ENCODE results near the gene KCTD17.

The KCTD17 gene

GRCh38 chr22:37080438-37080837 lies 28.9 kb downstream of the KCTD17 start:
- peaks cover 20% of the 10 kb centered on the region for H3K4me1 ChIP-seq (ENCODE audit: insufficient read depth, low read length, poor library complexity, severe bottlenecking)
- no peaks in the 10 kb centered on the region for H3F3A ChIP-seq (ENCODE audit: low read depth)
- no peaks in the 10 kb centered on the region for H3K27me3 ChIP-seq (ENCODE audit: insufficient read depth, low read length, poor library complexity, severe bottlenecking)
- H3K36me3 ChIP-seq (ENCODE audit: insufficient read depth, low read length), result no peaks in the 10 kb centered on the region
- no peaks in the 10 kb centered on the region for H4K20me1 ChIP-seq (ENCODE audit: insufficient read depth, low read length, poor library complexity, severe bottlenecking)
- no peak overlapping the region for H2AFZ ChIP-seq (ENCODE audit: low read length)
- no peak overlapping the region for H3K4me2 ChIP-seq (ENCODE audit: low read depth, low read length, poor library complexity, severe bottlenecking)
- no peaks in the 10 kb centered on the region for H3K9me3 ChIP-seq (ENCODE audit: insufficient read depth, low read depth, low read length)
- H3K9ac ChIP-seq (ENCODE audit: low read depth, low read length, poor library complexity, severe bottlenecking), result no peak overlapping the region
- H3K4me3 ChIP-seq (ENCODE audit: low read length, poor library complexity, severe bottlenecking), result no peak overlapping the region
- no peak for TF ChIP-seq EZH2phosphoT487 (IDR thresholded peaks at IDR 0.05; ENCODE audit: borderline replicate concordance)
- no peak for TF ChIP-seq CTCF (conservative IDR thresholded peaks at IDR 0.05; ENCODE audit: low read length)
- no peaks in the 10 kb centered on the region for H3K9me2 ChIP-seq (replicated peaks; ENCODE audit: low read depth, low read length)
- no peaks in the 10 kb centered on the region for H3K79me2 ChIP-seq (ENCODE audit: insufficient read depth, low read length)

GRCh38 chr22:37080838-37081237 lies 29.3 kb downstream of the KCTD17 start:
- H3K9me3 ChIP-seq (ENCODE audit: insufficient read depth, low read depth, low read length), result no peaks in the 10 kb centered on the region
- no peak overlapping the region for H3K4me2 ChIP-seq (ENCODE audit: low read depth, low read length, poor library complexity, severe bottlenecking)
- no peaks in the 10 kb centered on the region for H3K27me3 ChIP-seq (ENCODE audit: insufficient read depth, low read length, poor library complexity, severe bottlenecking)
- TF ChIP-seq EZH2phosphoT487 (IDR thresholded peaks at IDR 0.05; ENCODE audit: borderline replicate concordance) (no peak), CTCF (conservative IDR thresholded peaks at IDR 0.05; ENCODE audit: low read length) (no peak)
- H3K4me3 ChIP-seq (ENCODE audit: low read length, poor library complexity, severe bottlenecking), result no peak overlapping the region
- no peaks in the 10 kb centered on the region for H4K20me1 ChIP-seq (ENCODE audit: insufficient read depth, low read length, poor library complexity, severe bottlenecking)
- H3K36me3 ChIP-seq (ENCODE audit: insufficient read depth, low read length), result no peaks in the 10 kb centered on the region
- no peaks in the 10 kb centered on the region for H3F3A ChIP-seq (ENCODE audit: low read depth)
- no peak overlapping the region for H3K9ac ChIP-seq (ENCODE audit: low read depth, low read length, poor library complexity, severe bottlenecking)
- H2AFZ ChIP-seq (ENCODE audit: low read length), result no peak overlapping the region
- no peaks in the 10 kb centered on the region for H3K9me2 ChIP-seq (replicated peaks; ENCODE audit: low read depth, low read length)
- no peaks in the 10 kb centered on the region for H3K79me2 ChIP-seq (ENCODE audit: insufficient read depth, low read length)
- peaks cover 20% of the 10 kb centered on the region for H3K4me1 ChIP-seq (ENCODE audit: insufficient read depth, low read length, poor library complexity, severe bottlenecking)

GRCh38 chr22:37082251-37082873 lies 30.8 kb downstream of the KCTD17 start:
- Histone ChIP-seq H3K27me3 (ENCODE audit: insufficient read depth, low read length, poor library complexity, severe bottlenecking) (no peaks in the 10 kb centered on the region), H3K9me3 (ENCODE audit: insufficient read depth, low read depth, low read length) (no peaks in the 10 kb centered on the region), H3K4me1 (ENCODE audit: insufficient read depth, low read length, poor library complexity, severe bottlenecking) (peaks cover 20% of the 10 kb centered on the region), H3K36me3 (ENCODE audit: insufficient read depth, low read length) (no peaks in the 10 kb centered on the region), H3K4me2 (ENCODE audit: low read depth, low read length, poor library complexity, severe bottlenecking) (no peak overlapping the region), H4K20me1 (ENCODE audit: insufficient read depth, low read length, poor library complexity, severe bottlenecking) (no peaks in the 10 kb centered on the region), H3K9ac (ENCODE audit: low read depth, low read length, poor library complexity, severe bottlenecking) (no peak overlapping the region), H3K4me3 (ENCODE audit: low read length, poor library complexity, severe bottlenecking) (no peak overlapping the region), H2AFZ (ENCODE audit: low read length) (no peak overlapping the region), H3K79me2 (ENCODE audit: insufficient read depth, low read length) (no peaks in the 10 kb centered on the region), H3K9me2 (replicated peaks; ENCODE audit: low read depth, low read length) (no peaks in the 10 kb centered on the region), H3F3A (ENCODE audit: low read depth) (no peaks in the 10 kb centered on the region)
- TF ChIP-seq CTCF (conservative IDR thresholded peaks at IDR 0.05; ENCODE audit: low read length), result no peak
- no peak for TF ChIP-seq EZH2phosphoT487 (IDR thresholded peaks at IDR 0.05; ENCODE audit: borderline replicate concordance)

All from Loucy (cell line).